HEK293 (cell line): ENCODE data around the gene ANKRD35.
"Not testable (repeated sequence)": the region's sequence is repeated elsewhere in the genome, so short reads cannot be mapped to it uniquely, and the experiment has no call there.

Experiments
- CTCF ChIA-PET: fragments of 350-600 bp; formaldehyde crosslinking; extraction: SDS; loops from one replicate; lab custom pipeline; 2021; ENCODE audit warnings: antibody characterized with exemption; lab: Yijun Ruan, JAX
- POLR2A ChIA-PET: fragments of 300-600 bp; formaldehyde crosslinking; extraction: SDS; loops from one replicate; lab custom pipeline; 2020; ENCODE audit warnings: antibody characterized with exemption, inconsistent platforms; lab: Yijun Ruan, JAX
- H3K27ac ChIP-seq: fragments of 200-500 bp; sonication (Bioruptor generic); 2 replicates; pipeline ENCODE4 v1.5.1; 2014; ENCODE audit warnings: low read depth, low read length, control low read depth, inconsistent platforms; ENCODE audit errors: extremely low read depth
- H3K36me3 ChIP-seq, 2 experiments: fragments of 200-500 bp in 1 of 2; sonication (Bioruptor generic) in 1 of 2; 1 replicate in 1 of 2; 2 replicates in 1 of 2; pipeline ENCODE4 v1.5.1; 2014 to 2017; ENCODE audit warnings: inconsistent platforms in 2 of 2, low read length in 2 of 2; ENCODE audit not compliant: control insufficient read depth in 2 of 2, insufficient read depth in 1 of 2
- H3K4me1 ChIP-seq: fragments of 200-500 bp; sonication (Bioruptor generic); 2 replicates; pipeline ENCODE4 v1.5.1; 2014; ENCODE audit warnings: mild to moderate bottlenecking, low read length, inconsistent platforms; ENCODE audit not compliant: control insufficient read depth, insufficient read depth
- H3K4me3 ChIP-seq: 2 replicates; pipeline ENCODE4 v1.5.1; 2011; ENCODE audit warnings: low read depth, mild to moderate bottlenecking, control low read depth, low read length, moderate library complexity
- H3K9me3 ChIP-seq: fragments of 200-500 bp; sonication (Bioruptor generic); 2 replicates; pipeline ENCODE4 v1.5.1; 2014; ENCODE audit warnings: low read depth, low read length, inconsistent platforms; ENCODE audit not compliant: control insufficient read depth, insufficient read depth
- EGR2 ChIP-seq: fragments of 450-650 bp; formaldehyde crosslinking; IDR thresholded peaks from 2 replicates; pipeline ENCODE4 v1.5.1; 2016; ENCODE audit warnings: low read depth, missing biosample characterization, missing genetic modification characterization
- FEZF1 ChIP-seq: fragments of 450-650 bp; formaldehyde crosslinking; IDR thresholded peaks from 2 replicates; pipeline ENCODE4 v1.5.1; 2016; ENCODE audit warnings: missing biosample characterization, missing genetic modification characterization
- GLIS2 ChIP-seq: fragments of 450-650 bp; formaldehyde crosslinking; IDR thresholded peaks from 2 replicates; pipeline ENCODE4 v1.5.1; 2016; ENCODE audit warnings: missing biosample characterization, missing genetic modification characterization
- HOXD13 ChIP-seq: sonication (generic); formaldehyde crosslinking; IDR thresholded peaks from 2 replicates; pipeline ENCODE4 v1.8.0; 2022; ENCODE audit warnings: missing genetic modification reagents, borderline replicate concordance
- KLF1 ChIP-seq: fragments of 450-650 bp; formaldehyde crosslinking; IDR thresholded peaks from 2 replicates; pipeline ENCODE4 v1.5.1; 2016; ENCODE audit warnings: missing biosample characterization, missing genetic modification characterization
- KLF10 ChIP-seq: fragments of 450-650 bp; IDR thresholded peaks from 2 replicates; pipeline ENCODE4 v1.5.1; 2018; ENCODE audit warnings: missing biosample characterization, mild to moderate bottlenecking, missing genetic modification characterization
- KLF8 ChIP-seq: fragments of 450-650 bp; formaldehyde crosslinking; IDR thresholded peaks from 2 replicates; pipeline ENCODE4 v1.5.1; 2016; ENCODE audit warnings: missing biosample characterization, missing genetic modification characterization
- KLF9 ChIP-seq: fragments of 450-650 bp; formaldehyde crosslinking; IDR thresholded peaks from 2 replicates; pipeline ENCODE4 v1.5.1; 2016; ENCODE audit warnings: missing biosample characterization, missing genetic modification characterization, low read depth
- OSR2 ChIP-seq: fragments of 450-650 bp; formaldehyde crosslinking; IDR thresholded peaks from 2 replicates; pipeline ENCODE4 v1.5.1; 2016; ENCODE audit warnings: missing biosample characterization, missing genetic modification characterization
- SCRT2 ChIP-seq: fragments of 450-650 bp; formaldehyde crosslinking; IDR thresholded peaks from 2 replicates; pipeline ENCODE4 v1.5.1; 2016; ENCODE audit warnings: missing biosample characterization, missing genetic modification characterization
- SP2 ChIP-seq: fragments of 450-650 bp; formaldehyde crosslinking; IDR thresholded peaks from 2 replicates; pipeline ENCODE4 v1.5.1; 2016; ENCODE audit warnings: missing biosample characterization, missing genetic modification characterization
- SP3 ChIP-seq: fragments of 450-650 bp; formaldehyde crosslinking; IDR thresholded peaks from 2 replicates; pipeline ENCODE4 v1.5.1; 2016; ENCODE audit warnings: missing biosample characterization, missing genetic modification characterization
- SP7 ChIP-seq: fragments of 450-650 bp; formaldehyde crosslinking; IDR thresholded peaks from 2 replicates; pipeline ENCODE4 v1.5.1; 2016; ENCODE audit warnings: missing biosample characterization, missing genetic modification characterization
- WT1 ChIP-seq: fragments of 450-650 bp; formaldehyde crosslinking; IDR thresholded peaks from 2 replicates; pipeline ENCODE4 v1.5.1; 2016; ENCODE audit warnings: missing biosample characterization, missing genetic modification characterization
- ZBTB7A ChIP-seq: fragments of 450-650 bp; formaldehyde crosslinking; IDR thresholded peaks from 2 replicates; pipeline ENCODE4 v1.5.1; 2016; ENCODE audit warnings: low read depth, missing biosample characterization, missing genetic modification characterization
- ZNF121 ChIP-seq: fragments of 450-650 bp; formaldehyde crosslinking; IDR thresholded peaks from 2 replicates; pipeline ENCODE4 v1.5.1; 2016; ENCODE audit warnings: missing biosample characterization, missing genetic modification characterization
- ZNF335 ChIP-seq: fragments of 450-650 bp; formaldehyde crosslinking; conservative IDR thresholded peaks from 2 replicates; pipeline ENCODE4 v1.5.1; 2016; ENCODE audit warnings: missing biosample characterization, missing genetic modification characterization
- ZNF501 ChIP-seq: fragments of 450-650 bp; formaldehyde crosslinking; IDR thresholded peaks from 2 replicates; pipeline ENCODE4 v1.5.1; 2016; ENCODE audit warnings: missing biosample characterization, missing genetic modification characterization
- ZNF521 ChIP-seq: fragments of 450-650 bp; formaldehyde crosslinking; IDR thresholded peaks from 2 replicates; pipeline ENCODE4 v1.5.1; 2017; ENCODE audit warnings: missing biosample characterization, mild to moderate bottlenecking, missing genetic modification characterization
- ZNF692 ChIP-seq: fragments of 450-650 bp; formaldehyde crosslinking; IDR thresholded peaks from 2 replicates; pipeline ENCODE4 v1.5.1; 2016; ENCODE audit warnings: missing biosample characterization, missing genetic modification characterization
- TF ChIP-seq, protein P1 (sequence below): fragments of 450-650 bp; formaldehyde crosslinking; IDR thresholded peaks from 2 replicates; pipeline ENCODE4 v1.5.1; 2016; ENCODE audit warnings: missing biosample characterization, missing genetic modification characterization

The ANKRD35 gene

DNA sequence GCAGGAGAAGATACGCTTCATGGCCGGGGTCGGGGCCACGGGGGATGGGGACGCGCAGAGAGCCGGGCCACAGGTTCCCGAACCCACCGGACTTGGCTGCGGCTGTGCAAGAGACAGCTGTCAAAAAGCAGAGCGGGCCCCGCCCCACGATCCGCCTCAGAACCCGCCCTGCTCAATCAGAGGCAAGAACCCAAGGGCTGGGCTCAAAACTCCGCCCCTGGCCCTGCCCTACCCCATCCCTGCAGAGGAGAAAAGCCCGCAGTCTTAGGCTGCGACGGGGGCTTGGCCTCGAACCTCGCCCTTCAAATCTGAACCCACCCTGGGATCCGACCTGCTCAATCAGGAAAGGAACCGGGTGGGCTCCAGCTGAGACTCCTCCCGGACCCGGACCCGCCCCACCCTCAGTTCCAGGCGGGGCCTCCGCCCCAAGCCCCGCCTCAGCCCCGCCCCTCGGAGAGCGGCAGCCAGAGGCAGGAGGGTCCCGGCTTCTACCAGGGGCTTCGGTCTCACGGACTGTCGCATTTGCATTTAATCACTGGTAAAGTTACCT lies at the start of gene ANKRD35:
ANKRD35 (minus strand) TSS at position 129 of the 550 bp plus-strand sequence; CDS start at position 21, 108 bp downstream.
- H3K9me3 ChIP-seq = no peaks in the 10 kb centered on the region
- TF ChIP-seq EGR2 (tag by site-specific recombination) = no peak
- TF ChIP-seq ZNF335 (tag by site-specific recombination) = peak; percentile 70
- TF ChIP-seq SCRT2 (tag by site-specific recombination) = peak; percentile 69; the same call in 1 of the 2 replicates
- no peak for TF ChIP-seq SP7
- TF ChIP-seq GLIS2 = 0 out of 2 replicates have a peak, but pooled peaks have one; percentile 29
- no peak for TF ChIP-seq ZBTB7A
- TF ChIP-seq ZNF692 (tag by site-specific recombination) = no peak
- TF ChIP-seq, protein P1, sequence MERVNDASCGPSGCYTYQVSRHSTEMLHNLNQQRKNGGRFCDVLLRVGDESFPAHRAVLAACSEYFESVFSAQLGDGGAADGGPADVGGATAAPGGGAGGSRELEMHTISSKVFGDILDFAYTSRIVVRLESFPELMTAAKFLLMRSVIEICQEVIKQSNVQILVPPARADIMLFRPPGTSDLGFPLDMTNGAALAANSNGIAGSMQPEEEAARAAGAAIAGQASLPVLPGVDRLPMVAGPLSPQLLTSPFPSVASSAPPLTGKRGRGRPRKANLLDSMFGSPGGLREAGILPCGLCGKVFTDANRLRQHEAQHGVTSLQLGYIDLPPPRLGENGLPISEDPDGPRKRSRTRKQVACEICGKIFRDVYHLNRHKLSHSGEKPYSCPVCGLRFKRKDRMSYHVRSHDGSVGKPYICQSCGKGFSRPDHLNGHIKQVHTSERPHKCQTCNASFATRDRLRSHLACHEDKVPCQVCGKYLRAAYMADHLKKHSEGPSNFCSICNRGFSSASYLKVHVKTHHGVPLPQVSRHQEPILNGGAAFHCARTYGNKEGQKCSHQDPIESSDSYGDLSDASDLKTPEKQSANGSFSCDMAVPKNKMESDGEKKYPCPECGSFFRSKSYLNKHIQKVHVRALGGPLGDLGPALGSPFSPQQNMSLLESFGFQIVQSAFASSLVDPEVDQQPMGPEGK = peak; percentile 33; the same call in 1 of the 2 replicates
- TF ChIP-seq KLF10 (tag by site-specific recombination) = peak; percentile 70
- peak; percentile 84 for TF ChIP-seq KLF1 (tag by site-specific recombination)
- TF ChIP-seq FEZF1 (tag by site-specific recombination) = peak; percentile 35; the same call in 1 of the 2 replicates
- no peak for TF ChIP-seq ZNF121 (tag by site-specific recombination)
- TF ChIP-seq KLF9 = peak; percentile 43; the same call in 1 of the 2 replicates
- TF ChIP-seq ZNF501 (tag by site-specific recombination) = no peak
- peak; percentile 81; the same call in 1 of the 2 replicates for TF ChIP-seq KLF8
- no peak for TF ChIP-seq HOXD13 (CRISPR knock-in tag)
- no peak for TF ChIP-seq ZNF521 (tag by site-specific recombination)
- peak; percentile 93 for TF ChIP-seq SP3 (tag by site-specific recombination)
- peak; percentile 90 for TF ChIP-seq SP2 (tag by site-specific recombination)
- TF ChIP-seq, all 188 proteins: peak for 11
- POLR2A ChIA-PET = interaction anchor here (0.6 to 1.5 kb wide), 4 partner anchors 26 to 78 kb away, joined by 3 to 5 read pairs (median 3); partner anchors contain the start of genes ANKRD34A and POLR3GL
- CTCF ChIA-PET = interaction anchor here (0.6 to 11.9 kb wide), 7 partner anchors 10 to 121 kb away, joined by 3 to 222 read pairs (median 4); partner anchors contain the start of genes ITGA10 and PIAS3
- Histone ChIP-seq H3K27ac (no peak within 1 kb of the TSS), H3K4me1 (peaks cover 4% of the 10 kb centered on the region), H3K4me3 (peak within 1 kb of the TSS; percentile 70), H3K36me3 (no peaks in the 10 kb centered on the region)

DNA sequence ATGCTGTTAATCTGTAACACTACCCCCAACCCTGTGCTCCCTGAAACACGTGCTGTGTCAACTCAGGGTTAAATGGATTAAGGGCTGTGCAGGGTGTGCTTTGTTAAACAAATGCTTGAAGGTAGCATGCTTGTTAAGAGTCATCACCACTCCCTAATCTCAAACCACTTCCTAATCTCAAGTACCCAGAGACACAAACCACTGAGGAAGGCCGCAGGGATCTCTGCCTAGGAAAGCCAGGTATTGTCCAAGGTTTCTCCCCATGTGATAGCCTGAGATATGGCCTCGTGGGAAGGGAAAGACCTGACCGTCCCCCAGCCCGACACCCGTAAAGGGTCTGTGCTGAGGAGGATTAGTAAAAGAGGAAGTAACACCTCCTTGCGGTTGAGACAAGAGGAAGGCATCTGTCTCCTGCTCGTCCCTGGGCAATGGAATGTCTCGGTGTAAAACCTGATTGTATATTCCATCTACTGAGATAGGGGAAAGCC lies 46.9 kb upstream of the ANKRD35 start:
- 0 out of 2 replicates have a peak, but pooled peaks have one; percentile 11 for TF ChIP-seq OSR2
- peak; percentile 60 for TF ChIP-seq WT1
- H3K9me3 ChIP-seq, H3K4me1 ChIP-seq, POLR2A ChIA-PET, H3K27ac ChIP-seq, H3K4me3 ChIP-seq, CTCF ChIA-PET: not testable (repeated sequence)
- H3K36me3 ChIP-seq = peaks cover 0 to 22% of the 10 kb centered on the region in 2 experiments; a peak in 2 of 3 replicates
